Body of pancreas (tissue), 4 donors: ENCODE data around the gene SLC16A6. TPM values are rescaled to one million over a fixed set of nuclear protein-coding genes. Genes with fewer than 3 reads are reported as not detected.

Experiments
- ATAC-seq: fragments of 150-250 bp; one replicate; pipeline ENCODE4 v1.9.1; 2016
- DNase-seq, 4 donors: peaks; one replicate each; pipeline ENCODE4 v3.0.0-alpha.2; 2019
- H3K27ac ChIP-seq, 4 donors: fragments of 200-600 bp; sonication (generic); 1 replicate in 3 of 4; 2 replicates in 1 of 4; pipeline versions ENCODE4 v1.5.1 to v1.6.1; 2016 to 2019; ENCODE audit warnings: mild to moderate bottlenecking in 1 of 4, mixed read lengths in 1 of 4, moderate library complexity in 1 of 4
- H3K27me3 ChIP-seq, 2 donors: fragments of 200-600 bp; sonication (generic); one replicate each; pipeline ENCODE4 v1.6.0; 2016; ENCODE audit warnings: mild to moderate bottlenecking in 1 of 2
- H3K36me3 ChIP-seq, 2 donors: fragments of 200-600 bp; sonication (generic); replicated peaks in 1 of 2; 2 replicates each; pipeline ENCODE4 v1.5.1; 2016; ENCODE audit warnings: low read depth in 2 of 2; ENCODE audit not compliant: insufficient read depth in 1 of 2
- H3K4me1 ChIP-seq: fragments of 200-600 bp; sonication (generic); one replicate; pipeline ENCODE4 v1.6.0; 2016
- H3K4me3 ChIP-seq, 2 donors: fragments of 200-600 bp; sonication (generic); 1 replicate in 1 of 2; 2 replicates in 1 of 2; pipeline ENCODE4 v1.5.1; 2016 to 2019
- H3K9me3 ChIP-seq, 3 donors: fragments of 200-600 bp; sonication (generic); 1 replicate in 2 of 3; 2 replicates in 1 of 3; pipeline ENCODE4 v1.5.1; 2016
- POLR2A ChIP-seq, 3 donors: fragments of 450-650 bp; IDR thresholded peaks; one replicate each; pipeline ENCODE4 v1.6.1; 2016; ENCODE audit warnings: antibody characterized with exemption in 3 of 3, mild to moderate bottlenecking in 2 of 3
- WGBS, 2 donors: methylation state at CpG; one replicate each; pipeline ENCODE4 v1.1.5; 2017; 5-methylcytosine and 5-hydroxymethylcytosine counted together
- intact Hi-C: fragments of 100-400 bp; cut with DNase I; formaldehyde crosslinking; loops from one replicate; pipeline ENCODE4 v1.15.1; 2023
- total RNA-seq, 2 donors: library from RNA; depleted of rRNA; stranded (reverse); fragments of >200 nt; gene quantifications; one replicate each; pipeline ENCODE4 v1.1.0, GENCODE V29; 2016
- TF ChIP-seq, protein P1 (sequence below), 7 experiments: fragments of 450-650 bp in 4 of 7; fragments of 200-600 bp in 3 of 7; sonication (generic) in 3 of 7; IDR thresholded peaks; one replicate each; pipeline ENCODE4 v1.5.1; 2016 to 2019; ENCODE audit warnings: antibody characterized with exemption in 7 of 7

SLC16A6 gene
- total RNA-seq, 2 donors from 2014 or later, result under 0.01 TPM; not detected in 1

DNA sequence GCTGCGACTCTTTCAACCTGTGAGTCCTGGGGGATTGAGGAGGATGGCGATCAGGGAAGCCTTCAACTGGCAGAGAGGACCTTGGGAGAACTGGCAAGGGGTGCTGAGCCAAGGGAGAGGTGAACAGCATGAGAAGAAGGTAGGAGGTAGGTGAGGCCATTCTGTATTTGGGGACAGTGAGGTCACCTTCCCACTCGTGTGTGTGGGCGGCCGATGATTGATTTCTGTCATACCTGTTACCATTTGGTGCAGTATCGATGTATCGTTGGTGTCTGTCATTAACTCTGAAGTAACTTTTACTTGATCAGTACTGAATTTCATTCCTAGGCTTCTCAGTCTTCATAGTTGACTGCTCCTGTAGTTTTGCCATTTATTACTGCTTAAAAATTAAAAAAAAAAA lies 4.2 kb upstream of the SLC16A6 start:
- TF ChIP-seq, protein P1, sequence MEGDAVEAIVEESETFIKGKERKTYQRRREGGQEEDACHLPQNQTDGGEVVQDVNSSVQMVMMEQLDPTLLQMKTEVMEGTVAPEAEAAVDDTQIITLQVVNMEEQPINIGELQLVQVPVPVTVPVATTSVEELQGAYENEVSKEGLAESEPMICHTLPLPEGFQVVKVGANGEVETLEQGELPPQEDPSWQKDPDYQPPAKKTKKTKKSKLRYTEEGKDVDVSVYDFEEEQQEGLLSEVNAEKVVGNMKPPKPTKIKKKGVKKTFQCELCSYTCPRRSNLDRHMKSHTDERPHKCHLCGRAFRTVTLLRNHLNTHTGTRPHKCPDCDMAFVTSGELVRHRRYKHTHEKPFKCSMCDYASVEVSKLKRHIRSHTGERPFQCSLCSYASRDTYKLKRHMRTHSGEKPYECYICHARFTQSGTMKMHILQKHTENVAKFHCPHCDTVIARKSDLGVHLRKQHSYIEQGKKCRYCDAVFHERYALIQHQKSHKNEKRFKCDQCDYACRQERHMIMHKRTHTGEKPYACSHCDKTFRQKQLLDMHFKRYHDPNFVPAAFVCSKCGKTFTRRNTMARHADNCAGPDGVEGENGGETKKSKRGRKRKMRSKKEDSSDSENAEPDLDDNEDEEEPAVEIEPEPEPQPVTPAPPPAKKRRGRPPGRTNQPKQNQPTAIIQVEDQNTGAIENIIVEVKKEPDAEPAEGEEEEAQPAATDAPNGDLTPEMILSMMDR (IDR thresholded peaks at IDR 0.05), result no peak
- no peak for TF ChIP-seq POLR2A (IDR thresholded peaks at IDR 0.05)
- H3K27me3 ChIP-seq, result peaks cover 0 to 15% of the 10 kb centered on the region in 2 donors
- 72 to 88% methylated on average over 7 of the region's 7 CpGs for WGBS, 2 donors
- H3K27ac ChIP-seq, result no peak overlapping the region
- intact Hi-C loops, result no loop called here
- DNase-seq (no peak), ATAC-seq (no peak)
- peaks cover 23% of the 10 kb centered on the region for H3K4me1 ChIP-seq
- H3K4me3 ChIP-seq, result no peak overlapping the region
- H3K9me3 ChIP-seq, result no peaks in the 10 kb centered on the region
- no peaks in the 10 kb centered on the region for H3K36me3 ChIP-seq

DNA sequence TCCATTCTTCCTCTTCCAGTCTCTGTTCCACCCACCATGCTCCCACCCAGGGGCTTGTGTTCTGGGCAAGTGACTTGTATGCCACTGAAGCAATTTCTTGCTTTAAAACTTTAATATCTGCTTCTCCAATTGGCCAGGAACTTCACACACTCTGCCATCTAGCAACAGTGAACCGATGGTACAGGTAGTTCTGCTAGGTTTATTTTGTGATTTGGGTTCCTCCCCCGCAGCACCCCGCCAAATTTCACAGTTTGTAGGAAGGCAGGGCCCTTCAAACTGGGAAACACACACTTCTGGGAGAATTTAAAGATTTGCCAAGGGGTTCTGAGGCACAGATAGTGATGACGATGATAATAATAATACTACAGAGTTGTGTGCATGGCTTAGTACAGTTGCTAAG lies 3.7 kb upstream of the SLC16A6 start:
- intact Hi-C loops, result no loop called here
- H3K36me3 ChIP-seq, result no peaks in the 10 kb centered on the region
- H3K27ac ChIP-seq, result no peak overlapping the region

DNA sequence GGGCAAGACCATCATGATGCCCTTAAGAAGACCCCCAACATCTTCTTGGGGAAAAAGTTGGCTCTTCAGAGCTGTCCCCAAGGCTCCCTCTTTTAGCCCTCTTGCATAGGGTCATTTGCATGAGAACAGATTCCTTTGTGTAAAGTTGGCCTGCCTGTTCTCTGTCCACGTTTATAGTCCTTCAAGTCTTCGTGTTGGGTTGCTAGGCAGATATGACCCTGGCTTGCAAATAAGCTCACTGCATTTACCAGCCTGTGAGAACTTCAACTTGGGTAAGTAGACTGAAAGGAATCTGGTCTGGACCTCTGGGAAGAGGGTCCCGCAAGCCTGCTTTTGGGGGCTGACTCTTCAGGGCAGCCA lies 3.2 kb upstream of the SLC16A6 start:
- peaks cover 23% of the 10 kb centered on the region for H3K4me1 ChIP-seq
- TF ChIP-seq POLR2A (IDR thresholded peaks at IDR 0.05), result no peak
- TF ChIP-seq, protein P1 (IDR thresholded peaks at IDR 0.05), result no peak
- peaks cover 0 to 15% of the 10 kb centered on the region in 2 donors for H3K27me3 ChIP-seq
- no peaks in the 10 kb centered on the region for H3K36me3 ChIP-seq
- DNase-seq (no peak), ATAC-seq (no peak)
- H3K27ac ChIP-seq, result no peak overlapping the region
- intact Hi-C loops, result no loop called here
- 55 to 64% methylated on average over 2 to 3 of the region's 3 CpGs for WGBS, 2 donors
- no peaks in the 10 kb centered on the region for H3K9me3 ChIP-seq
- H3K4me3 ChIP-seq, result no peak overlapping the region

More for the DNA sequence above, 3.7 kb upstream of the SLC16A6 start:
- Histone ChIP-seq H3K27me3 (peaks cover 0 to 15% of the 10 kb centered on the region in 2 donors), H3K9me3 (no peaks in the 10 kb centered on the region), H3K4me3 (no peak overlapping the region), H3K4me1 (peaks cover 23% of the 10 kb centered on the region)
- no peak for TF ChIP-seq POLR2A (IDR thresholded peaks at IDR 0.05)
- TF ChIP-seq, protein P1 (IDR thresholded peaks at IDR 0.05), result no peak
- WGBS, 2 donors, result 77 to 82% methylated on average over 4 of the region's 4 CpGs
- ATAC-seq, result no peak
- no peak for DNase-seq

DNA sequence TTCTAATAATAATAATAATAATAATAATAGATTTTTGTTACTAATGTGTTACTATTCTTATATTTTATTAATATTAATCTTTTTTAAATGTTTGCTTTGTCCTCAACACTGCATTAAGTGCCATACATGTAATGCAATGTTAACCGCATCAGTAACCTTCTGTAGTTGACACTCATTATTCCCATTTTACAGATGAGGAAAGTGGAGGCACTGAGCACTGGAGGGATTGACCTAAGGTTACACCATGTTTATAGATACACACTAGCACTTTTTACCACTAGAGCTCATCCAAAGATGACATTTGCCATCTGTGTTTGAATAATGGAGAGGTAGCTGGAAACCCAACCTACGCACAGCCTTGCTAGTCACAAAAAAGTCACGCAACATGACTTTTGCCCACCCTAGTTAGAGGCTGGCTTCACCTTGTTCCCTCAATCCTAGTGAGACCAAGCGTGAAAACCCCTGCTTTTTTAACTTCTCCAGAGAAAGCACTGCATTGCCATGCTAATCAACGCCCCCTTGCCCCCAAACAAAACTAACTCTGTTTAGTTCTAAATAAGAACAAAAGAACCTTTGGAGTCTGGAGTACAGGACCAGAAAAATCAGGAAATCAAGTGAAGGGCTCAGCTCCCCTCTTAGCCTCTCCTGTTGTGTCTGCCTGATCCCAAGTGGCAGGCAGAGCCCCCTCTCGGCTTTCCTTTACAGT lies 2.7 kb upstream of the SLC16A6 start:
- H3K9me3 ChIP-seq, result no peaks in the 10 kb centered on the region
- H3K36me3 ChIP-seq, result no peaks in the 10 kb centered on the region
- 88 to 90% methylated on average over 6 of the region's 6 CpGs for WGBS, 2 donors
- H3K27ac ChIP-seq, result no peak overlapping the region
- H3K4me1 ChIP-seq, result peaks cover 23% of the 10 kb centered on the region
- DNase-seq, result no peak
- no peak overlapping the region for H3K4me3 ChIP-seq
- intact Hi-C loops, result no loop called here
- H3K27me3 ChIP-seq, result peaks cover 0 to 15% of the 10 kb centered on the region in 2 donors
- ATAC-seq, result no peak
- TF ChIP-seq, protein P1 (IDR thresholded peaks at IDR 0.05), result no peak
- no peak for TF ChIP-seq POLR2A (IDR thresholded peaks at IDR 0.05)

DNA sequence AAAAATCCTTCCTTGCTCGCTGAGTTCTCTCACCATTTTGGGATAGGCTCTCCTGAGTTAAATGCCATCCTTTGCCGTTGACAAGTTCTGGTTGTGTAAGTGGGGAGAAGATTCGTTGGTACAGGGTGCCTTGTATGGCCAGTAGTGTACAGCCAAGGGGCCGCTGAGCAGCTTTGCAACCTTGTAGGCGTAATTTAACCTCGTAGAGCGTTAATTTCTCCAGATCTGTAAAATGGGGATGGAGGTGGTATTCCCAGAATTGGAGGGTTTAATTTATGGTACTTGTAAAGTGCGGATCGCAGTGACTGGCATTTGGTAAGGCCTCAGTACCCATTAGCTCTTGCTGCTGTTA lies 1.7 kb upstream of the SLC16A6 start:
- H3K4me3 ChIP-seq, result no peak overlapping the region
- WGBS, 2 donors, result 45 to 48% methylated on average over 9 of the region's 9 CpGs
- H3K36me3 ChIP-seq, result no peaks in the 10 kb centered on the region
- H3K9me3 ChIP-seq, result no peaks in the 10 kb centered on the region
- H3K4me1 ChIP-seq, result peaks cover 23% of the 10 kb centered on the region
- H3K27ac ChIP-seq, result peak overlapping the region in 1 of 4 donors; percentile 81
- no peak for ATAC-seq
- DNase-seq, result no peak
- intact Hi-C loops, result no loop called here
- TF ChIP-seq, protein P1 (IDR thresholded peaks at IDR 0.05), result no peak
- TF ChIP-seq POLR2A (IDR thresholded peaks at IDR 0.05), result no peak
- H3K27me3 ChIP-seq, result peaks cover 0 to 15% of the 10 kb centered on the region in 2 donors
